ENCODE results near the gene AXIN2. TPM values are rescaled to one million over a fixed set of nuclear protein-coding genes. Genes with fewer than 3 reads are reported as not detected.

The AXIN2 gene
- total RNA-seq, 4 donors from 2014 or later = 15.3 to 23.7 (median 20.5) TPM

DNA sequence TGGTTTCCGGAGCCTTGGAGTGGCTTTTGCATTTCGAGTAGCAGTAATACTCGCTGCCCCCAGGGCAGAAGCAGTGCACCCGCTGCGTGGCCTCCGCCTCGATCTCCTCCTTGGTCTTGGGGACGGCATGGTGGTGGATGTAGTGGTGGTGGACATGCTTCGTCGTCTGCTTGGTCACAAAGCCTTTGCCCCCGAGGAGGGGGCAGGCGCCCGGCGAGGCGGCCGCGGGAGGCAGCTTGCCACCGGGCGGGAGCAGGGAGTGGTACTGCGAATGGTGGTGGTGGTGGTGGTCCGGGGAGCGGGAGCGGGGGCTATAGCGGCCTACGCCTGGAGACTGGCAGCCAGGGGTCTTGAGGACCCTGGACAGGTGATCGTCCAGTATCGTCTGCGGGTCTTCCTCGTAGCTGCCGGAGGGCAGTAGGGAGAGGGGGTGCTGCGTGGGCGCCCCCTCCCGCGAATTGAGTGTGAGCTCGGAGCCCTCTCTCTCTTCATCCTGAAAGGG lies 24.1 kb downstream of the AXIN2 start:
- no peak for DNase-seq (ENCODE audit: low spot score in 2 of 2)
- Histone ChIP-seq H3K27ac (no peak overlapping the region), H3K4me3 (no peak overlapping the region), H3K9me3 (no peaks in the 10 kb centered on the region), H3K4me1 (peaks cover 0 to 6% (median 2%) of the 10 kb centered on the region in 4 donors), H3K36me3 (peaks cover 5 to 77% (median 9%) of the 10 kb centered on the region in 3 donors), H3K27me3 (no peaks in the 10 kb centered on the region)
- WGBS, 2 donors = 95 to 97% methylated on average over 34 to 35 of the region's 35 CpGs
- TF ChIP-seq CTCF (IDR thresholded peaks at IDR 0.05) (no peak), POLR2A (IDR thresholded peaks at IDR 0.05) (no peak), EP300 (IDR thresholded peaks at IDR 0.05) (no peak)

- no peak for TF ChIP-seq EP300 (IDR thresholded peaks at IDR 0.05)
- Histone ChIP-seq H3K36me3 (peaks cover 5 to 78% (median 9%) of the 10 kb centered on the region in 3 donors), H3K4me3 (no peak overlapping the region), H3K27me3 (no peaks in the 10 kb centered on the region), H3K4me1 (peaks cover 0 to 13% (median 7%) of the 10 kb centered on the region in 4 donors), H3K9me3 (no peaks in the 10 kb centered on the region), H3K27ac (no peak overlapping the region)
- DNase-seq (ENCODE audit: low spot score in 2 of 2) = no peak
- 90 to 92% methylated on average over 35 of the region's 35 CpGs for WGBS, 2 donors
Measured at GRCh38 chr17:65536573-65537342, 24.7 kb downstream of the AXIN2 start.

DNA sequence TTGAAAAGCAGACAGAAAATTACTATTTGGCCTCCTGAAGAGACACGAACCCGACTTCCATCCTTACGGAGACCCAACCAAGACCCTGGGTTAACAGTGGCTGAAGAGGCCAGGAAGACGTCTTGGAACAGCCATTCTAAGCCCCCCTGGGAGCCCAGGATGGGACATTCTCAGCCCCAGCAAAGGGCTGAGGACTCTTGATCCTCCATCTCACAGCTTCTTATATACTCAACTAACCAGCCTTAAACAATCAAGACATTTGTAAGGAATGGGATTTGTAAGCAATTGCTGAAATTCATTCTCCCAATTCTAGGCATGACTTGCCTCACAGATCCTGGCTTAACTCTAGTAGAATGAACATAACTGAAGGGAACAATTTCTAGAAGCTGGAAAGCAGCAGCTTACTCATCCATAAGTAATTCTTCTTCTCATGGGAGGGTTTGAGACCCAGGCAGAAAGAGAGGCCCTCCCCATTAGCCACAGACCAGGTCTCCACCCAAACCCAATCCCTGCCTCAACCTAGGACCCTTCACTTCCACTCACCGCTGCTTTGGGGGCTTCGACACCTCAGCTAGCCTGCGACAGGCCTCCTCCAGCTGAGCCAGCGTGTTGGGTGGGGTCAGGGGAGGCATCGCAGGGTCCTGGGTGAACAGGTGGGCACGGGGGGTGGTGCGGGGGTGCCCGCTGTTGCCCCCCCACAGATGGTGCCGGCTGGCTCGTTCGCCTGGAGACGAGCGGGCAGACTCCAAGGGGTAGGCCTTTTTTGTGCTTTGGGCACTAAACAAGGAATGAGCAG lies 25.5 kb downstream of the AXIN2 start:
- H3K27ac ChIP-seq = no peak overlapping the region
- TF ChIP-seq EP300 (IDR thresholded peaks at IDR 0.05) = no peak
- no peak for TF ChIP-seq CTCF (IDR thresholded peaks at IDR 0.05)
- TF ChIP-seq POLR2A (IDR thresholded peaks at IDR 0.05) = no peak
- no peak for DNase-seq (ENCODE audit: low spot score in 2 of 2)
- WGBS, 2 donors = 94 to 95% methylated on average over 17 of the region's 17 CpGs
- no peak overlapping the region for H3K4me3 ChIP-seq
- H3K27me3 ChIP-seq = no peaks in the 10 kb centered on the region
- H3K4me1 ChIP-seq = peaks cover 0 to 20% (median 13%) of the 10 kb centered on the region in 4 donors
- H3K36me3 ChIP-seq = peaks cover 5 to 74% (median 9%) of the 10 kb centered on the region in 3 donors
- no peaks in the 10 kb centered on the region for H3K9me3 ChIP-seq

DNA sequence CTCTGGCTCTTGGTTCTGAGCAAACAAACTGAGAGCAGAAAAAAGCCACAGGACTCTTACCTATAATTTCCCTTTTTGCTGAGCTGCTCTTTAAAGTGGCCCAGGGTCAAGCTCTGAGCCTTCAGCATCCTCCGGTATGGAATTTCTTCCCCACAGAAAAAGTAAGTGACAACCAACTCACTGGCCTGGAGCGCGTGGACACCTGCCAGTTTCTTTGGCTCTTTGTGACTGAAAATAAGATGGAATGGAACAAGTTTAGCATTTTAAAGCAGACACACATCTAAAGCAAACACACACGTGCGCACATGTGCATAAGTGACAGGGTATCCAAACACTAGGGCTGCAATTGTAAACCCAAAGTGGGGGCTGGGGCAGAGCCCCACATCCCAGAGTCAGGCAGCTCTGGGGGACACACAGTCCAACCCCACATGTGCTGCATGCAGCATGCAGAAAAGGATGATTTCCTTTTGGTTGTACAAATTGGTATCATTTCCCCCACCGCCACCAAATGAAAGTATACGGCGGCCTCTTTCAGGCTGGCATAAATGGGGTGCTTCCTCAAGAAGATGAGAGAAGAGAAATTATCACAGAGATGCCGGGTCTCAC lies 27.5 kb downstream of the AXIN2 start:
- Histone ChIP-seq H3K4me1 (peaks cover 0 to 29% (median 21%) of the 10 kb centered on the region in 4 donors), H3K36me3 (peaks cover 3 to 76% (median 9%) of the 10 kb centered on the region in 3 donors), H3K27me3 (no peaks in the 10 kb centered on the region), H3K9me3 (no peaks in the 10 kb centered on the region), H3K4me3 (no peak overlapping the region), H3K27ac (no peak overlapping the region)
- WGBS, 2 donors = 81 to 89% methylated on average over 9 of the region's 9 CpGs
- no peak for TF ChIP-seq CTCF (IDR thresholded peaks at IDR 0.05)
- no peak for TF ChIP-seq POLR2A (IDR thresholded peaks at IDR 0.05)
- no peak for TF ChIP-seq EP300 (IDR thresholded peaks at IDR 0.05)
- no peak for DNase-seq (ENCODE audit: low spot score in 2 of 2)

- peaks cover 3 to 81% (median 9%) of the 10 kb centered on the region in 3 donors for H3K36me3 ChIP-seq
- H3K9me3 ChIP-seq = no peaks in the 10 kb centered on the region
- H3K27me3 ChIP-seq = no peaks in the 10 kb centered on the region
- no peak for TF ChIP-seq POLR2A (IDR thresholded peaks at IDR 0.05)
- TF ChIP-seq EP300 (IDR thresholded peaks at IDR 0.05) = no peak
- no peak for TF ChIP-seq CTCF (IDR thresholded peaks at IDR 0.05)
- H3K4me3 ChIP-seq = no peak overlapping the region
- peaks cover 0 to 29% (median 21%) of the 10 kb centered on the region in 4 donors for H3K4me1 ChIP-seq
- 77 to 86% methylated on average over 13 of the region's 13 CpGs for WGBS, 2 donors
- H3K27ac ChIP-seq = peak overlapping the region in 1 of 4 donors; percentile 8
- no peak for DNase-seq (ENCODE audit: low spot score in 2 of 2)
Measured at GRCh38 chr17:65533056-65533745, 28.2 kb downstream of the AXIN2 start.

Data from tibial nerve (tissue), 4 donors.